ENCODE results near the gene PARD3.

GRCh38 chr10:34682580-34682979 is 132.5 kb downstream of the PARD3 start:
- TF ChIP-seq SIN3A (IDR thresholded peaks at IDR 0.05; ENCODE audit: low read depth) (no peak), CTCF (IDR thresholded peaks at IDR 0.05 in 2 of 3, conservative IDR thresholded peaks at IDR 0.05 in 1 of 3; ENCODE audit: borderline replicate concordance in 1 of 3, insufficient read depth in 1 of 3, low read depth in 2 of 3, low read length in 2 of 3) (no peak), POLR2A (IDR thresholded peaks at IDR 0.05; ENCODE audit: borderline replicate concordance, extremely low read depth, insufficient read depth, insufficient read length) (no peak), JUND (IDR thresholded peaks at IDR 0.05) (no peak), EZH2phosphoT487 (IDR thresholded peaks at IDR 0.05; ENCODE audit: borderline replicate concordance) (no peak), RAD21 (IDR thresholded peaks at IDR 0.05; ENCODE audit: low read depth) (no peak), SRF (IDR thresholded peaks at IDR 0.05; ENCODE audit: low read depth) (no peak)

All from HCT116 (cell line).